ELF-1 (cell line): ENCODE data around the gene TMEM240.
"Not testable (repeated sequence)": the region's sequence is repeated elsewhere in the genome, so short reads cannot be mapped to it uniquely, and the experiment has no call there.

ENCODE experiments used
- DNase-seq: peaks from one replicate; pipeline ENCODE4 v3.0.0-alpha.2; 2016; ENCODE audit warnings: low read depth, low spot score

The TMEM240 gene

DNA sequence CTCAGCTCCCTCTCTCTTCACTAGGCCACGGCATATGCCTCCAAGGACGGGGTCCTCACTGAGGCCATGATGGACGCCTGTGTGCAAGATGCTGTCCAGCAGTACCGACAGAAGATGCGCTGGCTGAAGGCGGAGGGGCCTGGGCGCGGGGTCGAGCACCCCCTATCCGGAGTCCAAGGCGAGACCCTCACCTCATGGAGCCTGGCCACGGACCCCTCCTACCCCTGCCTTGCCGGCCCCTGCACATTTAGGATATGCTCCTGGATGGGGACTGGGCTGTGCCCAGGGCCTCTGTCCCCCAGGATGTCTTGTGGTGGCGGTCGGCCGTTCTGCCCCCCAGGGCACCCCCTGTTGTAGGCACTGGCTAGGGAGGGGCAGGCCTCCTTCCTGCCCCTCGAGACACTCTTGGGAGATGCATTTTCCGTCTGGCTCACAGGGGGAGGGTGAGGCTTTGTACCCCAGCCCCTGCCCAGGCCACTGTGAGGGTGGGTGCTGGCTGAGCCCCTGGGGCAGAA is 44.9 kb downstream of the TMEM240 start:
- not testable (repeated sequence) for DNase-seq

DNA sequence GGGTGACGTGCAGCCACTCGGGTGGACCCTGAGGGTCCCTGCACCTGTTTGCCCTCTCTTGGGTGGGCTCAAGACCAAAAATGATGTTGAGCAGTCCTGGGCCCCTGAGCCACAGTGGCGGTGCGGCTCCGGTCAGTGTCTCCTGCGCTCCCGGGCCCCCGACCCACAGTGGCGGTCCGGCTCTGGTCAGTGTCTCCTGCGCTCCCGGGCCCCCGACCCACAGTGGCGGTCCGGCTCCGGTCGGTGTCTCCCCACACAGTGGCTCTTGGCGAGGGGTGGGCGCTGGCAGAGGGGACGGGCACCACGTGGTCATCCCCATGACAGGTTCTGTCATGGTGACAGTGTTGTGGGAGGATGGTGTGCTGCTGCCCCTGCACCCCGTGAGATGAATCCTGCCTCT is 46.1 kb downstream of the TMEM240 start:
- DNase-seq: not testable (repeated sequence)

DNA sequence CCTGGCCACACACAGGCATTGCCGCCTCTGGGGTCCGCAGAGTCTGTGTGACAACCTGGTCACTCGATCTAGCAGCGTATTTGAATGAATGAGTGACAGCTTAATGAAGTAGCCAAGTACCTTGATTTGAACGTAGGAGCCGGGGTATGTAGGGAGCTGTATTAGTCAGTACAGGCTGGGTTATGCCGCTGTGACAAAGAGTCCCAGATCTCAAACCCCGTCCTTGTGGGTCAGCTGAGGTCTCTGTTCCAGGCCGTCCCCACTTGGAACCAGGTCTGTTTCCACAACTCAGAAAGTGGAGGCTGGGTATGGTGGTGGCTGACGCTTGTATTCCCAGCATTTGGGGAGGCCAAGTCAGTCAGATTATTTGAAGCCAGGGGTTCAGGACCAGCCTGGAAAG is 48.8 kb downstream of the TMEM240 start:
- DNase-seq: no peak

DNA sequence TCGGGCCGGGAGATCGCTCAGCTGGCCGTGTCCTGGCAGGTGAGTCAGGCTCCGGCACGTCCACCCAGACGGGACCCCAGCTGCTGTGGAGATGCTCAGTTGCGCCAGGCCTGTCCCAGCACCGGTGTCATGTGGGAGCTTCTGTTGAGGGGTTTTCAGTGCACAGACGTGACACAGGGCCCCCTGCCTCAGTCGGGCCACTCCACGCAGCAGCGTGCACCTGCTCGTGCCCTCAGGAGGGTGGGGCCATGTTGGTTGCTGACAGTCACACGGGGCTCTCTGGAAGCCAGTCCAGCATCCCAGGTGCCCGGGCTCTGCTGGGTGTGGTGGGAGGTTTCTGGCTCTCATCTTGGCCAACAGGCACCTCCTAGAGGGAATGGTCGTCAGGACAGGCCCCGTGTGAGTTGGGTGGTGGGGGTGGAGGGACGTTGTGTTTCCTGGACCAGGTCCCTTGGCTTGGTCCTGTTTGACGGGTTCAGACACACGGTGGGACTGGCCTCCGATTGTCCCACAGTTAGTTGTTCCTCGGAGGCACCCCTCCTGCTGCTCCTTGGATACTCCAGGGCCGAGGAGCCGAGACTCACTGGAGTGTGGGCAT is 49.7 kb downstream of the TMEM240 start:
- no peak for DNase-seq

DNA sequence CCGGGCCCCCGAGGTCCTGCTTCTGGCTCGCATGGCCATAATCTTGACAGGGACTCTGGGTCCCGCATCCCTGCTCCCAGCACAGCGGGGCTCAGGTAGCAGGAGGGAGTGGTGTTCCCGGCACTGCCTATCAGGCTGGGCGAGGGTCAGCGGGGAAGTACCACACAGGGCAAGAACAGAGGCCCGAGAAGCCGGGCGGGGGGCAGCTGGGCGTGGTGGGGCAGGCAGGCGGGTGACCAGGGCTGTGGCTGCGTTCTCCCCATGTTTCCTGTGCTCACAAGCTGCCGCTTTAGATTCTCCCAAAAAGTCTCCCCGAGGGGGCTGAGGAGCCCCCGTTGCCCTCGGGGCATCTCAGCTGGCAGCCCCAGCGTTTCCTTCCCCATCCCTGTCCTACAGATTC is 50.6 kb downstream of the TMEM240 start:
- DNase-seq: no peak

DNA sequence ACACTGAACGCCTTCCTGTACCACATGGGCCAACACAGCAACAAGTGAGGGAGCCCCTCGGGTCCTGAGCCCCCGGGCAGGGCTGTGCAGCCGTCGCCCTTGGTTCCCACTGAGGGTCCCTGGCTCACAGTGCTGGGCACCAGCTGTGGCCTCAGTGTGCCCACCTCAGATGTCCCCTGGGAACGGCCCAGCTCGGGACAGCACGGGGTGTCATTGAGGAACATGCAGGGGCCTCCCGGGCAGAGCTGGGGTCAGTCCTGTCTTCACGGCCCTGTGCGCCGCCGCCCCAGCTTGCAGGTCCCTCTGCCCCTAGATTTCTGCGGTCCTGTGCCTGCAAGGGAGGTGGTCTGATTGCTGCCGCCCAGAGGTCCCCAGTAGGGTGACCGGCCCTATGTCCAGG is 51.2 kb downstream of the TMEM240 start:
- DNase-seq: no peak

DNA sequence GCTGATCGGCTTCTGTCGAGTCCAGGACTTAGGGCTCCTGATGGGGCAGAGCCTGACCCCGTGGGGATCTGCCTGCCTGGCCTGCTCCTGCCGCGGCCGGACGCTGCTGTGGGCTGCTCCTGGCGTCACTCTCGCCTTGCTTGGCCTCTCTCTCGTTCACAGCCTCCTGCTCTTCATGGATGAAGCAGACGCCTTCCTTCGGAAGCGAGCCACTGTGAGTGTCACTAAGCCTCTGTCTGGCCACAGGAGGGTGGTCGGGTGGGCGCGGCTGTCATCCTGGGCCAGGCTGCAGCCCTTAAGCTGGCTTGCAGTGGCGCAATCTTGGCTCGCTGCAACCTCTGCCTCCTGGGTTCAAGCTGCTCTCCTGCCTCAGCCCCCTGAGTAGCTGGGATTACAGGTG is 52.7 kb downstream of the TMEM240 start:
- no peak for DNase-seq

DNA sequence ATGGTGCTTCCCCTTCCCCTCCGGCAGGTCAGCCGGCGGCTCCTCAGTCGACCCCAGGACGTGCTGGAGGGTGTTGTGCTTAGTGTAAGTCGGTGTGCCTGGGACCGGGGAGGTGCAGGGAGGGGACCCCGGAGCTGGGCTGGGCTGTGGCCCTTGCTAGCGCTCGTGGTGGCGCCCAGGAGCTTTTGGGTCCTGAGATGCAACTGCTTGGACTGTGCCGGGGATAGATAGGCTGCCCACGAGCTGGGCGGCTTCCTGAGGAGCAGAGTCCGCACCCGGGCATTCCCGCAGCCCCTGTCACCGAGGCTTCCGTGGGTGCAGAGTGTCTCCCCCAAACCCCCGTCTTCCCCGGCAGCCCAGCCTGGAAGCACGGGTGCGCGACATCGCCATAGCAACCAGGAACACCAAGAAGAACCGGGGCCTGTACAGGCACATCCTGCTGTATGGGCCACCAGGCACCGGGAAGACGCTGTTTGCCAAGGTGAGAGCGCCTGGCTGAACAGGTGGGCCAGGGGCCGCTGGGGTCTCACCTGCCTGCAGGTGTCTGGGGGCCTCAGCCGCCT is 54.6 kb downstream of the TMEM240 start:
- not testable (repeated sequence) for DNase-seq

DNA sequence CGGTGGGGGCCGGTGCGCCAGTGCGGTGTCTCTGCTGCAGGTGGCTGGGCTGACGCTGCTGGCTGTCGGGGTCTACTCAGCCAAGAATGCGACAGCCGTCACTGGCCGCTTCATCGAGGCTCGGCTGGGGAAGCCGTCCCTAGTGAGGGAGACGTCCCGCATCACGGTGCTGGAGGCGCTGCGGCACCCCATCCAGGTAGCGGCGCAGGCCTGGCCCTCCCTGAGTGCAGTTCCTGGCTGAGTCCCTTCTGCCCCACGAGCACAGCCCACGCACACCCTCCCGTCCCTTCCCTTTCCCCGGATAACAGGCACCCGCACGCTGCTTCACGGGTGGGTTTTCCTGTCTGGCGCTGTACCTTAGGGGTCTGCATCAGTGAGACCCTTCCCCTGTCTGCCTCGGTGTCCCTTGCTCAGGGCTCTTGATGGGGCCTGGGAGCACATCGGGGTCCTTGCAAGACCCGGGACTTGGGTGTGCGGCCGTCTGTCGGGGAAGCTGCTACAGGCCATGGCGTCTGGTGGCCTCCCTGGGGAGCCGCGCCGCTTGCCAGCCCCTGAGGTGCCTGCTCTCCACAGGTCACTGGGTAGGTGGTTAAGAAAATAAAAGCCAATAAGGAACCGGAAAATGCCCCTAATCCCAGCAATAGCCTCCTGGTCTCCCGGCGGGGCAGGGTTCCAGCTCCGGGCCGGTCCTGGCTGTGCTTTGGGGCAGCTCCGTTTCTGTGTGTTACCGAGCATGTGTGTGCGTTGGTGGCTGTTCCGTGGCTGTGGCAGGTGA is 55.3 kb downstream of the TMEM240 start:
- DNase-seq: not testable (repeated sequence)
